HG03521 (cell line): ENCODE results near the gene KLHL41.
A peak's percentile ranks its signal among the peaks of the same experiment; 100 is the strongest.
"Not testable (repeated sequence)": the region's sequence is repeated elsewhere in the genome, so short reads cannot be mapped to it uniquely, and the experiment has no call there.

Experiments used
- ATAC-seq: cut with Tn5 transposase; IDR thresholded peaks from one replicate; pipeline ENCODE4 v1.9.1; 2021; ENCODE audit warnings: mild to moderate bottlenecking, moderate library complexity; ENCODE audit not compliant: unreplicated experiment

KLHL41 gene

GRCh38 chr2:169509955-169510354 is 453 bp downstream of the KLHL41 start:
- no peak for ATAC-seq

- no peak for ATAC-seq
Observed at GRCh38 chr2:169510496-169510895, 994 bp downstream of the KLHL41 start.

- no peak for ATAC-seq
Observed at GRCh38 chr2:169511818-169512217, 2.3 kb downstream of the KLHL41 start.

- no peak for ATAC-seq
Observed at GRCh38 chr2:169512525-169512924, 3.0 kb downstream of the KLHL41 start.

- no peak for ATAC-seq
Observed at GRCh38 chr2:169513094-169513493, 3.6 kb downstream of the KLHL41 start.

- no peak for ATAC-seq
Observed at GRCh38 chr2:169513926-169514325, 4.4 kb downstream of the KLHL41 start.

- ATAC-seq, result not testable (repeated sequence)
Observed at GRCh38 chr2:169514758-169515157, 5.3 kb downstream of the KLHL41 start.

- not testable (repeated sequence) for ATAC-seq
Observed at GRCh38 chr2:169516488-169516995, 7.0 kb downstream of the KLHL41 start.

GRCh38 chr2:169520896-169521295 is 11.4 kb downstream of the KLHL41 start:
- ATAC-seq, result no peak

GRCh38 chr2:169523681-169524080 is 14.2 kb downstream of the KLHL41 start:
- no peak for ATAC-seq

- no peak for ATAC-seq
Observed at GRCh38 chr2:169525434-169525833, 15.9 kb downstream of the KLHL41 start.

- no peak for ATAC-seq
Observed at GRCh38 chr2:169526451-169526850, 16.9 kb downstream of the KLHL41 start.

- ATAC-seq, result peak; percentile 92
Observed at GRCh38 chr2:169528271-169528701, 18.8 kb downstream of the KLHL41 start.

- not testable (repeated sequence) for ATAC-seq
Observed at GRCh38 chr2:169539460-169539859, 30.0 kb downstream of the KLHL41 start.

GRCh38 chr2:169540146-169540545 is 30.6 kb downstream of the KLHL41 start:
- ATAC-seq, result no peak

- no peak for ATAC-seq
Observed at GRCh38 chr2:169542433-169542832, 32.9 kb downstream of the KLHL41 start.

GRCh38 chr2:169546756-169547155 is 37.3 kb downstream of the KLHL41 start:
- no peak for ATAC-seq

- ATAC-seq, result no peak
Observed at GRCh38 chr2:169561364-169561763, 51.9 kb downstream of the KLHL41 start.

- ATAC-seq, result not testable (repeated sequence)
Observed at GRCh38 chr2:169562084-169562483, 52.6 kb downstream of the KLHL41 start.

GRCh38 chr2:169562519-169562918 is 53.0 kb downstream of the KLHL41 start:
- ATAC-seq, result no peak

- no peak for ATAC-seq
Observed at GRCh38 chr2:169565686-169566085, 56.2 kb downstream of the KLHL41 start.

GRCh38 chr2:169569948-169570347 is 60.4 kb downstream of the KLHL41 start:
- ATAC-seq, result no peak

- ATAC-seq, result not testable (repeated sequence)
Observed at GRCh38 chr2:169570752-169571151, 61.2 kb downstream of the KLHL41 start.
